NCI-H1694 treated with DMSO at 0.1 percent for 48 hours (cell line): Measurements from ENCODE around the gene EDEM2.
"Not testable (repeated sequence)": the region's sequence is repeated elsewhere in the genome, so short reads cannot be mapped to it uniquely, and the experiment has no call there.

ENCODE experiments used
- DNase-seq: peaks from one replicate; lab custom pipeline; 2025; lab: John Stamatoyannopoulos, UW

The EDEM2 gene

DNA sequence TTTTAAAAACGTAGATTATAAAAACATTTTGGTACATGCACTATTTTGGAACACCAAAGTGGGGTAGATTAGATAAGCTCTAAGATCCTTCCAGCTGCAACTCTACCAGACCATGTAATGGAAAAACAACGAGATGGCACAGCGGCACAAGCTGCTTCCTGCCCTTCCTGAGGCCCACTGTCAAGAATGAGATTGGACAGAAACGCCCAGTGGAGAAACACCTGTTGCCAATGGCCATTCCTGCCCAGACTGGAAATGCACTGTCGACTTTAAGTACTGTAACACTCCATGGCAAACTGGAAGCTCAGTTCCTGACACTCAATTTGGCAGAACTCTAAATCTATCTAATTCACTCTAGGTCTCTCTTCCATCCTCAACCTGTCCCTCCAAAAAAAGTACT, 21.4 kb downstream of the EDEM2 start:
- no peak for DNase-seq

DNA sequence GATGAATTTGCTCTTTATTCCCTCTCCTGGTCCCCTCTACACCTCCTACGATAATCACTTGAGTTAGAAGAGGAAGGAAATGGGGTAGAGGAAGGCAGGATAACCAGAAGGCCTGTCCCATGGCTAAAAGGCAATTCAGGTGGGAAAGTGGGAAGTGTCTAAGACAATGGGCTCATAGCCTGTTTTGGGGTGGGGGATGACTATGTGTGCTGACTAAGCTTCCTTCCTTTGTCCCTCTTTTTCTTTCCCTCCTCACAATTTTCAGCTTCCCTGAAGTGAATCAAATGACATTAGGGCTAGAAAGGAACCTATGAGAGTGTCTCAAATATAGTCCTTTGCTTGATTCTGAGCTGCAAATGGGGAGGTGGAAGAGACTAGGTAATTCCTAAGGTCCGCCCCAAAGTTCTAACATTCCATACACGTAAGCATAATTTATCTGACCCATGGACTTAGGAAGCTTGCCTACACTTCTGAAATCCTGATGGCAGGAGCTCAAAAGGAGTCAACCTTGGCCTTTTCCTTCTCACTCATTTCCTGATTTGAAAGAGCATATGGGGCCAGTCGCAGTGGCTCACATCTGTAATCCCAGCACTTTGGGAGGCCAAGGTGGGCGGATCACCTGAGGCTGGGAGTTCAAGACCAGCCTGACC, 24.3 kb downstream of the EDEM2 start:
- DNase-seq: no peak

DNA sequence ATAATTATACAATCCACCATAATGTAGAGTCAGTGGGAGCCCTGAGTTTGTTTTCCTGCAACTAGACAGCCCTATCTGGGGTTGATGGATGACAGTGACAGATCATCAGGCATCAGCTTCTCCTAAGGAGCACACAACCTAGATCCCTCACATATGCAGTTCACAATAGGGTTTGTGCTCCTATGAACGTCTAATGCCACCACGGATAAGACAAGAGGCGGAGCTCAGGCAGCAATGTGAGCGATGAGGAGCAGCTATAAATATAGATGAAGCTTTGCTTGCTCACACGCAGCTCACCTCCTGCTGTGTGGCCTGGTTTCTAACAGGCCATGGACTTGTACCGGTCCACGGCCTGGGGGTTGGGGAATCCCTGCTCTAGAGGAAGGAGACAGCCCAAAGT, 25.9 kb downstream of the EDEM2 start:
- no peak for DNase-seq

DNA sequence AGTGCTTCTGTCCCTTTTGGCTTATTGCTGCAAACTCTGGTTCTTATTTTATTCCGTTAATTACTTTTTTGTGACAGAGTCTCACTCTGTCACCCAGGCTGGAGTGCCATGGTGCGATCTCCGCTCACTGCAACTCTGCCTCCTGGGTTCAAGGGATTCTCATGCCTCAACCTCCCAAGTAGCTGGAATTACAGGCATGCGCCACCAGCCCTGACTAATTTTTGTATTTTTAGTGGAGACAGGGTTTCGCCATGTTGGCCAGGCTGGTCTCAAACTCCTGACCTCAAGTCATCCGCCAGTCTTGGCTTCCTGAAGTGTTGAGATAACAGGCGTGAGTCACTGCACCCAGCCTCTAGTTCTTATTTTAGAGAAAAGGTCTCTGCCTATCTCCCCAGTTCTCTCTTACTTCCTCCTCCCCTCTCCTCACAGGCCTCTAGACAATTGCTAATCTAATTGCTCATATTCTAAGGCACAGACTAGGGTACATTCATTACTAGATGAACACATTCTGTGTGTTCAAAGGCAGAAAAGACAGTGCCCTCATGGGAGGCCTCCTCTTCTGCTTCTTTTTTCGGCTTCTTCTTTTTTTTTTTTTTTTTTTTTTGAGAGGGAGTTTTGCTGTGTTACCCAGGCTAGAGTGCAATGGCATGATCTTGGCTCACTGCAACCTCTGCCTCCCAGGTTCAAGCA, 27.0 kb downstream of the EDEM2 start:
- DNase-seq: no peak

DNA sequence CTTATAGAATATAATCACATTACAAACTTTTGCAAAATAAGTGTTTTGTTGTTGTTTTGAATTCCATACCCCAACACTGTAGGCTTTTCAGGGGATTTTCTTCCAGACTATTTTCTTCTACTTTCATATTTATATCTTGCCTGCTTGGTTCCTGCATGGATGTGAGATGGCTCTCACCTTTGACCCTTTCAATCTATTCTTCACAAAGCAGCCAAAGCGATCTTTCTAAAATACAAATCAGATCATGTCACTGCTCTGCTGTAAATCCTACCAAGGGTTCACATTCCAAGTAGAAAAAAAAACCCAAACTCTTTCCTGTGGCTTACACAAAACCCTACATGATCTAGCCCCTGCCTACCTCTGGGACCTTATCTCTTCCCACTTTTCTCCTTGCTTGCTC, 29.5 kb downstream of the EDEM2 start:
- no peak for DNase-seq

DNA sequence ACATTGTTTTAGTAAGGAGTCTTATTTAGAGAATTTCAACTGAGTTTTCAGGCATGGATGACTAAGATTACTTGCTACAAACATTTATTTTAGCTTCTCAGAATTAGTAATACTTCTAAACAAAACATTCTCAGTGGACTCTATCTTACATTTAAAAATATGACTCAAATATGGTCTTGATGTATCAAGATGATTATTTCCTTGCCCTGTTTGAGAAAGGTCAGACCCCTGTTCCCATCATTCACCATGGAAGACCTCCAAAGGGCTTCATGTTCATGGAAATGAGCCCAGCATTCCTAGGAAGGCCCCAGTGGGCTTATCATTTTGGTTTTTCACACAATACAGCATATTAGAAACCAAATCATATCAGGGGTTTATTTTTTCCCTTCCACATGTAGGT, 29.9 kb downstream of the EDEM2 start:
- no peak for DNase-seq

DNA sequence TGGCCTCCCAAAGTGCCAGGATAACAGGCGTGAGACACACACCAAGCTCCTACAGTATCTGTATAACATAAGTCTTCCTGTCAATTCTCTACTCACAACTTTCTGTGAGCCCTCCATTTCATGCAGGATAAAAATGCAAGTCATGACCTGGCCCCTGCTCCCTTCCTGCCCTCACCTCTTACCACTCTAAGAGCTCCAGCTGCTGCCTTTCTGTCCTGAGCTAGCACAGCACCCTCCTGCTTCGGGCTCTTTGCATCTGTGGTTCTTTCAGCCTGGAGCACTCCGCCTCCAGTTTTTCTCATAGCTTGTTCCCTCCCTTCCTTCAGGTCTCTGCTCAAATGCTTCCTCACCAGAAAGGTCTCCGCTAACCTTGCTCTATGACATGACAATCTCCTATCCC, 30.9 kb downstream of the EDEM2 start:
- no peak for DNase-seq

DNA sequence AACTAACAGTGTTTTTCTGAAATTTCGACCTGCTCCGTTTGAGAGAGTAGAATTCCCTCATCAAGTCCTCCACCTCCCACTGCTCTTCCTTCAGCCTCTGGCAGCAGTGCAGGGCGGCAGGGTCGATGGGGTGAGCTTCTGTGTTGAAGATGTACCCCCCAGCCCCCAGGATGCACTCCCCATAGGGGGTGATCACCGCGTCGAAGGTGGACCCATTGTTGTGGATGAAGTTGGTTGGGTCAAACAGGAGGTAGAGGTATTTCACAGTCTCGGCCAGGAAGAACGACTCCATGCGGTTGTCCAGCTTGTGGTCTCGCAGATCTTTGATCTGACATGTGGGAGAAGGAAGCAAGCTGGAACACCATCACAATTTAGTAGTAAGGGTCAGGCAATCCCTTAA, 31.5 kb downstream of the EDEM2 start:
- DNase-seq: no peak

DNA sequence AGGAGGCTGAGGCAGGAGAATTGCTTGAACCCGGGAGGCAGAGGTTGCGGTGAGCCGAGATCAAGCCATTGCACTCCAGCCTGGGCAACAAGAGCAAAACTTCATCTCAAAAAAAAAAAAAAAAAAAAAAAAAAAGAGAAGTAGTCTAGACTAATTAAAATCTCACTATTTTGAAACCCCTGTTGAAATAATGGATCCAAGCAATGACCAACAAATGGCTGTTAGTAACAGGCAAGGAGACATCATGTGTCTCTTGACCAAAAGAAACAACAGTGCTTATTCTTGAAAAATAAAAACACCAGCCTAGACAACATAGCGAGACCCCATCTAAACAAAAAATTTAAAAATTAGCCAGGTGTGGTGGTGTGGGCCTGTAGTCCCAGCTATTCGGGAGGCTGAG, 34.9 kb downstream of the EDEM2 start:
- not testable (repeated sequence) for DNase-seq

DNA sequence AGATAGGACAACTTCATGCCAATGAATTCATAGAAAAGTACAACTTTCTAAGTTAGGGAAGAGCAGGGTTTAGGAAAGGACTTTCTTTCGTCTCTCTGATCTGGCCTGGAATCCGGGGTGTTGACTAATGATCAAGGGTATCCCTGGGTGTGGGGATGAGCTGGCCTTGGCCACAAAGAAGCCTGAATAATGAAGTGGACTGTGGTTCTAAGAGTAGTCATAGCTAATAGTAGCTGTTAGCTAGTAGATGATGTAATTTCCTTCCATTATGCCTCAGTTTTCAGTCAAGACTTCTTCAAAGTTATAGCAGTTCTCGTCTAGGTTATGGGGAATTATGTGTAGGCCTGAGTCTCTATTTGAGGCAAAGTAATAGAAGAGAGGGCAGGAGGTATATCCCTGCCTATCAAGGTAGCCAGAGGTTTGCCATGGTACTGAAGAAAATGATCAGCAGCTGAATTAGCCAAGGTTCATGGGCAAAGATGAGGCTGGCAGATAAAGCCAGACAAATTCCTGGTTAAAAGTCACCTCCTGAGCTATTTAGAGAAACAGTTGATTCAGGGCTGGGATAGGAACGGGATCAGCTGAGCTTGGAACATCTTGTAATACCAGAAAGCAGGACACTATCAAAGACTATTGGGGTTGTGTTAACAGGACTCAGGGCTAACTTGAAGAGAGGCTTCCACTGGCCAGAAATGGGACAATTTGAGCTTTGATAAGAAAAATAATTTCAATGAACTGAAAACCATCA, 35.8 kb downstream of the EDEM2 start:
- DNase-seq: no peak

DNA sequence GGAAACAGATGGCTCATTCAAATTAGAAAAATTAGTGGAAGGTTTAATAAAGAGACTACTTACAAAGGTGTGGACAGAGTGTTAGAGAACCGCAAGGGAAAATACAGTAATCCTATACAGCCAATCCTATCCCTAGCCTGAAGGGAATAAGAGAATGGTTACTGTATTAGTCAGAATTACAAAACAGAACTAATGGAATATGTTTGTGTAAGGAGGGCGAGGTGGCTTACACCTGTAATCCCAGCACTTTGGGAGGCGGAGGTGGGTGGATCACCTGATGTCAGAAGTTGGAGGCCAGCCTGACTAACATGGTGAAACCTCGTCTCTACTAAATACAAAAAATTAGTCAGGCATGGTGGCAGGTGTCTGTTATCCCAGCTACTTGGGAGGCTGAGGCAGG, 38.2 kb downstream of the EDEM2 start:
- no peak for DNase-seq

DNA sequence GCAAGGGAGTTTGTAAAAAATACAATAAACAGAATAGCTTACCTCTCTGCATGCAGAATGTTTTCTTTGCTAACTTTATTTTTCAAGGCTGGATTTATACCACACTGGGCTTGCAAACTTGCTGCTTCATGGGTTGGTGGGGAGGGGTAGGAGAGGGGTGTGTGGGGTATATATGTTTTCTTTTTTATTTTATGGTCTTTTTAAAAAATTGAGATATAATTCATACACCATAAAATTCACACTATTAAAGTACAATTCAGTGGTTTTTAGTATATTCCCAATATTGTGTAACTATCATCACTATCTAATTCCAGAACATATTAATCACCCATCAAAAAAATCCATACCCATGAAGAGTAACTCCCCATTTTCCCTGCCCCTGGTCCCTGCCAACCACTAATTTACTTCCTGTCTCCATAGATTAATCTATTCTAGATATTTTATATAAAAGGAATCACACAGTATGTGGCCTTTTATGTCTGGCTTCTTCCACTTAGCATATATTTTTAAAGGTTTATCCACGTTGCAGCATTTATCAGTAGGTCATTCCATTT, 40.2 kb downstream of the EDEM2 start:
- no peak for DNase-seq

DNA sequence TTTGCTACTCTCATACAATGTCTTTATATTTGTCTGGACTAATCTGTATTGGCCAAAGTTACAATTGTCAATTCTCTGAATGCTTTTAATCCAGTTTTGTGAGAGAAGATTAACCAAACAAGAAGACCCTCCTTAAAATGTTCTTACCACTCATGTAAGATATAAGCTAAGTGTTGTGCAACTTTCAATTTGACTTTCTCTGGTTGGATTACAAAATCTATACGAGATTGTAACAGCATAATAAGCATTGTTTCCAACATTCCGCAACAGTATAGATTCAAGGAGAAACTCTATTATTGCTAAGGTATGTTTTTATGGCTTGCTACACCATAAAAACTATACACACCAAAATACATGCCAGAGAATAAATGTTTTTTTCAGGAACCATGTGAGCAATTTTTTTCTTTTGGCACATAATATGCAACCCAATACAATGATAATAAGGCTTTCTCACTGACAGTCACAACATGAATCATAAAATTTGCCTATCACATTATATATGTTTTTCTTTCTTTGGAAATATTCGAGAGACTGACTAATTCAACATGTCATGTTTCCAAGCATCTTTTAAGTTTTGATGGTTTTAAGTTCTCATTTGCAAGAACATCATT, 42.3 kb downstream of the EDEM2 start:
- DNase-seq: no peak

DNA sequence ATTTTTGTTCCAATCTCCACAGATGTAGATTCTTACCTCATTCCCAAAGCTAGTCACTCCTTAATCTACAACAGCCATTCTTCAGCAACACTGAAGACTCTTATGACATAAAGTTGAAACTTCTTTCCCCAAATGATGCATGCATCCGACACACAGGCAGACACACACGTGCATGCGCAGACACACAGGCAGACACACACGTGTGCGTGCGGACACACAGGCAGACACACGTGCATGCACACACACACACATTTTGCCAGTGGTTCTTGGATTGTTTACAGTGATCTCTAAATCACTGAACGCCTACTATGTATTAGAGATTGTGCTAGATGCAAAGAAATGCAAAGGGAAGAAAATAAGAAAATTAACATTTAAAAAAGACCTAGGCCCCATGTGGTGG, 45.5 kb downstream of the EDEM2 start:
- DNase-seq: no peak

DNA sequence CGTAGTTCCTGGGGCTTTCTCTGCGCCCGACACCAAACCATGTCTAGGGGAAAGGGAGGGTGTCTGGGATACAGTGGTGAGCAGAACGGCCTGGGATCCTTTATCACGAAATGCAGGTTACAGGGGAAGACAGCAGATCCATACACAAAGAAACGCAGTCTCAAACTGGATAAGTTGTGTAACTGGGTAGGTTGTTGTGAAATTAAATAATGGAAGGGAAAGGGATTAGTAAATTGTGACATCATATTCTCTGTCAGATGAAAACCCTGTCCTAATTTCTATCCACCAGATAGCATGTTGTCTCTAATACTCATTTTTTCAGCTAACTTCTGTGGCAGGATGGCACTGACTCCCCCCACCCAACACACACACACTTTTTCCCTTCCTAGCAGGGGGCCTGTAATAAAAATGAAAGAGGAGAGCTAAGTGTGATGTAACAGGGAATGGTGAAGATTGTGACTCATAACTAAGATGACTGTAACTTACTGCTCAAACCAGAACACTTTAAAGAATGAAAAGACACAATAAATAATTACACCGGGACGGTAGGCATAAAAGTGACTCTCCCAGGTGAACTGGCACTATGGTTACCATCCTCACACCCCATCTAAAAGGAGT, 53.8 kb downstream of the EDEM2 start:
- no peak for DNase-seq

DNA sequence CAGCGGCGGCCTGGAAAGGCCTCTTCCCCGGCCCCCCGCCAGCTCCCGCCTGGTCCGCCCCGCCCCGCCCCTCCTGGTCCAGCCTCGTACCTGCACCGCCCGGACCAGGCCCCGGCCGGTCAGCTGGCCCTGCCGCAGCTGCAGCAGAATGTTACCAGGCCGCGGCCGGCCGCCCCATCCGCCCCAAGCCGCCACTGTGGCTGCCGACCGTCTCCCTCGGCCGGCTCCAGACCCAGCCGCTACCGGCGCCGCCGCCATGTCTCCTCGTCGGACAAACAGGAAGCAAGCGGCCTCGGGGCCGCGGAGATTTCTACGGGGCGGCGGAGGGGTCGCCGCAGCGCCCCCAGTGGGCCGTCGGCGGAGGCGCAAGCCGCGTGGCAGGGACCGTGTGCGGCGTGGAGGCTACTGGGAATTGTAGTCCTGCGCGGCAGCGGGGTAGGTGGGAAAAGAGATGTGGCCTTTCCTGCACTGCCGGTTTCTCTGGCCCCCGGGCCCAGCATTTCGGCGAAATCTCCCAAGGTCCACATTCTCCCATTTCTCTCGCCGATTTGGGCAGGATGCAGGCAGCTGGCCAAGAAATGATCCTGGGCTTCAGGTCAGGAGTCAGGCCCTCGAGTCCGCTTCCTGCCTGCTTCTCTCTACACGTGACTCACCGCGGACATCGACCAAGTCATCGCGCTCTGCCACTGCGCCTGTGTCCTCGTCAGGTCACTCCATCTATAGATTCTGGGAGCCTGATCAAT, 54.4 kb downstream of the EDEM2 start, which contains the start of gene TRPC4AP:
TRPC4AP (minus strand) TSS at position 284 of the 743 bp plus-strand sequence; CDS start at position 258, 26 bp downstream.
- DNase-seq: peak; percentile 71

DNA sequence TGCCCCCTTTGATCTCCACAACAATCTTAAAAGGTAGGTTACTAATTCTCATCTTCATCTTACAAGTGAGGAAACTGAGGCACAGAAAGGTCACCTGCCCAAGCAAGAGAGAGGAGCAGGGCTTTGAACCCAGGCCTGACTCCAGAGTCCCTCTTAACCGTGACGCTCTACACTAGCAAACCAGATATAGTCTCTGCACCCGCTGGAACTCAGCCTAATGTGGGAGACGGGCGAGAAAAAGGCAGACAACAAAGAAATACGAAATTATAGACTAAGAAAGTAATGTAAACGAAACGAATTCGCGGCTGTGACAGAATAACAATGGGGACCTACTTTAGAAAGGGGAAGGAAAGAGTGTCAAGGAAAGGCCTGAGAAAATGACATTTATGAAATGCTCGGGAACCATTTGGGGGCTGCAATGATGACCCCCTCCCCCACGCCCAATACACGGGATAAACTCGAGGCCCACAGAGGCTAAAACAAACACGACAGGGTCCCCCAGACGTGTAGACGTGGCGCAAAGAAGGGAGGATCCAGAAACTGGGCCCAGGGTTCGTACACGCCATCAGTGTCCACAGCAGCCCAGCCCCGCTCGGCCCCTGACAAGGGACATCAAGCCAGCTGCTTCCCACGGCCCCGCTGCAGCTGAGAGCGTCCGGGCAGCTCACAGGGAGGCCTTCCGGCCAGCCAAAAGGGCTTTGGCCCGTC, 55.2 kb downstream of the EDEM2 start:
- DNase-seq: no peak

DNA sequence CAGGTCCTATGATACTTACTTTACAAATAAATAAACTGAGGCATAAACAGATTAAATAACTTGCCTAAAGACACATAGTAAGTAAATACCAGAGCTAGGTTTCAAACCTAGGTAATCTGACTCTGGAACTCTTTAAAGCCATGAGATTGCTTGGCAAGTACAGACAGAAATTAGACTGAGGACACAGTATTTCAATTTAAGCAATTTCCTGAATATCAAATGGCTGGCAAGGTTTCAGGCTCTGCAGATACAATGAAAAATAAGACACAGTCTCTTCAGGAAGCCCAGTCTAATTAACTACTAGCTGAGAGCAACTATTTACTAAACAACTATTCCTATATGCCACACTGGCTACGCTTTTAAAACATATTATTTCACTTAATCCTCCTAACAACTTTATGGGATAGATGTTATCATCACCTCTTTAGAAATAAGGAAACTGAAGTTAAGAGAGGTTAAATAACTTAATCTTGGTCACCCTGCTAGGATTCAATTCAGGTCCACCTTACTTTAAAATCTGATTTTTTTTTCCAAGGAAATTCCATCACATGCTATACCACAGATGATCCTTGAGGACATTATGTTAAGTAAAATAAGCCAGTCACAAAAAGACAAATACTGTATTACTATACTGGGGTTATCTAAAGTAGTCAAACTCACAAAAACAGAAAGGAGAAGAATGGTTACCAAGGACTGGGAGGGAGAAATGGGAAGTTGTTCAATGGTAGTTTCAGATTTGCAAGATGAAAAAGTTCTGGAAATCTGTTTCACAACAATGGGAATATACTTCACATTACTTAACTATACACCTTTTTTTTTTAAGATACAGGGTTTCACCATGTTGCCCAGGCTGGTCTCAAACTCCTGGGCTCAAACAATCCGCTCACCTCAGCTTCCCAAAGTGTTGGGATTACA, 58.6 kb downstream of the EDEM2 start:
- DNase-seq: no peak

DNA sequence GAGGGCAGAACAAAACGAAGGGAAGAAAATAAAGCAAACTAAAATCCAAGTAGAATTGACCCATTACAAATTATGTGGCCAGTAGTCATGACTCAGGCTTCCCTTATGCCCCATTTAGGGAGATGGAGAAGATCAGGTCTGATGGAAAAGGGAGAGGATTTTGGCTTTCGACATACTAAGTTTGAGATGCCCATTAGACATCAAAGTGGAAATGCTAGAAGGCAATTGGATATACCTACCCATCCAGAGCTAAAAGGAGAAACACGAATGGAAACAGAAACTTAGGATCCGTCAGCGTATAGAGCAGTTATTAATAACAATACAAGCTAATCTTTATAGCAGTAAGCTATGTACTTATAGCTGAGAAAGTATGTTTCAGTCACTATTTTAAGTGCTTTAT, 59.3 kb downstream of the EDEM2 start:
- DNase-seq: no peak

DNA sequence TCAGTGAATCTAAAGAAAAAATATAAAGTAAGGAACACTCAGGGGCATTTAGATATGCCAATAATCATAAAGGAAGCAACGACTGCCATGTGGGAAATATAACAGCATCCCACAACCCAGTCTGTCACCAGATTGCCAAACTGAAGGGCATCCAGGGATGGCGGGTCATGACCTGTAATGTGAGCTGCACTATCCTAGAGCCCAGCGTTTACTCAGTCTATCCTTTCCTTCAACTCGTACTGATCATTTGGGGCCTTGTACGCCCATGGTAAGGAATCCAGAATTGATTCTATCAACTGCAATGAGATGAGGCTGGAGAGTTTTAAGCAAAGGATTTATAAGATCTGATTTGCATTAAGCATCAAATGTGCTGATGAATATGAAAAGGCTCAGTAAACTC, 59.8 kb downstream of the EDEM2 start:
- DNase-seq: no peak
